Jurkat, Clone E6-1 (cell line): ENCODE results near the gene MRPL54.
"Not testable (repeated sequence)": the region's sequence is repeated elsewhere in the genome, so short reads cannot be mapped to it uniquely, and the experiment has no call there.

ENCODE experiments used
- DNase-seq: peaks from one replicate; pipeline ENCODE4 v3.0.0-alpha.2; 2011; ENCODE audit warnings: low read depth, low spot score
- H3K4me3 ChIP-seq: 2 replicates; pipeline ENCODE4 v1.5.1; 2011; ENCODE audit warnings: mild to moderate bottlenecking, low read length, control low read depth, moderate library complexity

MRPL54 gene

GRCh38 chr19:3801412-3802096 is 39.1 kb downstream of the MRPL54 start:
- no peak for DNase-seq
- no peak overlapping the region for H3K4me3 ChIP-seq

- no peak overlapping the region for H3K4me3 ChIP-seq
- DNase-seq = no peak
Measured at GRCh38 chr19:3803114-3803888, 40.8 kb downstream of the MRPL54 start.

- no peak overlapping the region for H3K4me3 ChIP-seq
- DNase-seq = no peak
Measured at GRCh38 chr19:3803986-3804385, 41.5 kb downstream of the MRPL54 start.

GRCh38 chr19:3804429-3804828 is 41.9 kb downstream of the MRPL54 start:
- no peak for DNase-seq
- no peak overlapping the region for H3K4me3 ChIP-seq

GRCh38 chr19:3805859-3806258 is 43.4 kb downstream of the MRPL54 start:
- H3K4me3 ChIP-seq = no peak overlapping the region
- DNase-seq = no peak

- DNase-seq = no peak
- H3K4me3 ChIP-seq = no peak overlapping the region
Measured at GRCh38 chr19:3807131-3807480, 44.6 kb downstream of the MRPL54 start.

GRCh38 chr19:3807574-3808354 is 45.3 kb downstream of the MRPL54 start:
- H3K4me3 ChIP-seq = no peak overlapping the region
- no peak for DNase-seq

- no peak overlapping the region for H3K4me3 ChIP-seq
- DNase-seq = no peak
Measured at GRCh38 chr19:3808420-3809143, 46.1 kb downstream of the MRPL54 start.

- DNase-seq = no peak
- H3K4me3 ChIP-seq = no peak overlapping the region
Measured at GRCh38 chr19:3809881-3810707, 47.6 kb downstream of the MRPL54 start.

- H3K4me3 ChIP-seq = no peak overlapping the region
- DNase-seq = no peak
Measured at GRCh38 chr19:3810708-3811355, 48.4 kb downstream of the MRPL54 start.

GRCh38 chr19:3813473-3814392 is 51.3 kb downstream of the MRPL54 start:
- H3K4me3 ChIP-seq = no peak overlapping the region
- DNase-seq = no peak

GRCh38 chr19:3814648-3815047 is 52.2 kb downstream of the MRPL54 start:
- DNase-seq = no peak
- H3K4me3 ChIP-seq = no peak overlapping the region

GRCh38 chr19:3816148-3816547 is 53.7 kb downstream of the MRPL54 start:
- H3K4me3 ChIP-seq, DNase-seq: not testable (repeated sequence)

GRCh38 chr19:3816566-3817218 is 54.2 kb downstream of the MRPL54 start:
- DNase-seq = no peak
- no peak overlapping the region for H3K4me3 ChIP-seq
